ENCODE measurements around the gene MLPH. TPM values are rescaled to one million over a fixed set of nuclear protein-coding genes. Genes with fewer than 3 reads are reported as not detected.

MLPH gene
- polyA plus RNA-seq, 1 experiment: 15.6 TPM

DNA sequence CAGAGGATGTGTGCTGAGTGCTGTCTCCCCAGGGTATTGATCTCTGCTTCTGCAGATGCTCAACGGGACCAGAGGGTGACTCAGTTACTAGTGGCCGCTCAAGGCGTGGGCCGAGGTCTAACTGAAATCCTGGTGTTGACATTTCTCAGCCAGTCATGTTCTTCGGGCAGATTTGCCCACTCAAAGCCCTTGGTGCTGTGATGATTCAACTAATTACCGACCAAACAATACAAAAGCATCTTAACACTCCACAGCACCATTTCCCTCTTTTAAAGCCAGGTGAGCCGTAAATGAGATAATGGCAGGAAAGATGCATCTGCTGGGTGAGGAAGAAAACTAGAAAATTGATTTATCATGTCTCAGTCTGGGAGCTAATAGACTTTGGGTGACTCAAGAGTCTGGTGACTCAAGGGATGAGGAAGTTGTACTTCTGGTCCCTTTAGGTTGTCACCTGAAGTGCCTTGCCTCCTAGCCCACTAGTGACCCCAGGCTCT lies 46.7 kb downstream of the MLPH start:
- ChIA-PET POLR2A (interaction anchor here (0.6 kb wide), 2 partner anchors 47 to 1063 kb away, joined by 3 to 4 read pairs; no protein-coding TSS in a partner anchor), CTCF (interaction anchor here (2.1 to 5.2 kb wide), 2 partner anchors 21 to 38 kb away, joined by 10 to 39 read pairs; no protein-coding TSS in a partner anchor)
- H3K9me3 ChIP-seq (ENCODE audit: control insufficient read depth, insufficient read depth, low read length): no peaks in the 10 kb centered on the region; the same call in 1 of the 2 replicates
- no peak overlapping the region for H3K27ac ChIP-seq (ENCODE audit: low read depth, low read length)
- H3K4me3 ChIP-seq (ENCODE audit: low read depth, low read length): no peak overlapping the region
- TF ChIP-seq, protein P1, sequence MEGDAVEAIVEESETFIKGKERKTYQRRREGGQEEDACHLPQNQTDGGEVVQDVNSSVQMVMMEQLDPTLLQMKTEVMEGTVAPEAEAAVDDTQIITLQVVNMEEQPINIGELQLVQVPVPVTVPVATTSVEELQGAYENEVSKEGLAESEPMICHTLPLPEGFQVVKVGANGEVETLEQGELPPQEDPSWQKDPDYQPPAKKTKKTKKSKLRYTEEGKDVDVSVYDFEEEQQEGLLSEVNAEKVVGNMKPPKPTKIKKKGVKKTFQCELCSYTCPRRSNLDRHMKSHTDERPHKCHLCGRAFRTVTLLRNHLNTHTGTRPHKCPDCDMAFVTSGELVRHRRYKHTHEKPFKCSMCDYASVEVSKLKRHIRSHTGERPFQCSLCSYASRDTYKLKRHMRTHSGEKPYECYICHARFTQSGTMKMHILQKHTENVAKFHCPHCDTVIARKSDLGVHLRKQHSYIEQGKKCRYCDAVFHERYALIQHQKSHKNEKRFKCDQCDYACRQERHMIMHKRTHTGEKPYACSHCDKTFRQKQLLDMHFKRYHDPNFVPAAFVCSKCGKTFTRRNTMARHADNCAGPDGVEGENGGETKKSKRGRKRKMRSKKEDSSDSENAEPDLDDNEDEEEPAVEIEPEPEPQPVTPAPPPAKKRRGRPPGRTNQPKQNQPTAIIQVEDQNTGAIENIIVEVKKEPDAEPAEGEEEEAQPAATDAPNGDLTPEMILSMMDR (IDR thresholded peaks at IDR 0.05; ENCODE audit: low read depth, low read length): no peak
- no peaks in the 10 kb centered on the region for H3K27me3 ChIP-seq (ENCODE audit: control insufficient read depth, insufficient read depth, low read length)
- no peak for DNase-seq (ENCODE audit: low read depth, low spot score)

DNA sequence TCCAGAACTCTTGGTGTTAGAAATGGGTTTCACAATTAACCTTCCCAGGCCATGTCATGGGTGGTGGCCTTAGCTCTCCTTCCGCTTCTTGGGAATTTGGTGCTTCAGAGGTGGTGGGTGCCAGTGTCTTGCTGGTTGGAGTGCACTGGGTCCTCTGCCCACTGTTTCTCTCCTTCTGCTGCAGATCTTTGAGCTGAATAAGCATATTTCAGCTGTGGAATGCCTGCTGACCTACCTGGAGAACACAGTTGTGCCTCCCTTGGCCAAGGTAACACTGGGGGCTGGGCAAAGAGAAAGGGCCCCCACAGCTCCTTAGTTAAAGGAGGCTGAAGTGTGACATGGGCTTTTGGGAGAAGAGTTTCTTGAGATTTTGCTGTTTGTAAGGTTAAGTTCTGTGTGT lies 47.3 kb downstream of the MLPH start:
- H3K9me3 ChIP-seq (ENCODE audit: control insufficient read depth, insufficient read depth, low read length): no peaks in the 10 kb centered on the region; the same call in 1 of the 2 replicates
- TF ChIP-seq, protein P1 (IDR thresholded peaks at IDR 0.05; ENCODE audit: low read depth, low read length): no peak
- no peak overlapping the region for H3K27ac ChIP-seq (ENCODE audit: low read depth, low read length)
- no peak for DNase-seq (ENCODE audit: low read depth, low spot score)
- no peak overlapping the region for H3K4me3 ChIP-seq (ENCODE audit: low read depth, low read length)
- ChIA-PET POLR2A (no interaction called here), CTCF (interaction anchor here (2.1 to 5.2 kb wide), 2 partner anchors 22 to 38 kb away, joined by 10 to 39 read pairs; no protein-coding TSS in a partner anchor)
- no peaks in the 10 kb centered on the region for H3K27me3 ChIP-seq (ENCODE audit: control insufficient read depth, insufficient read depth, low read length)

DNA sequence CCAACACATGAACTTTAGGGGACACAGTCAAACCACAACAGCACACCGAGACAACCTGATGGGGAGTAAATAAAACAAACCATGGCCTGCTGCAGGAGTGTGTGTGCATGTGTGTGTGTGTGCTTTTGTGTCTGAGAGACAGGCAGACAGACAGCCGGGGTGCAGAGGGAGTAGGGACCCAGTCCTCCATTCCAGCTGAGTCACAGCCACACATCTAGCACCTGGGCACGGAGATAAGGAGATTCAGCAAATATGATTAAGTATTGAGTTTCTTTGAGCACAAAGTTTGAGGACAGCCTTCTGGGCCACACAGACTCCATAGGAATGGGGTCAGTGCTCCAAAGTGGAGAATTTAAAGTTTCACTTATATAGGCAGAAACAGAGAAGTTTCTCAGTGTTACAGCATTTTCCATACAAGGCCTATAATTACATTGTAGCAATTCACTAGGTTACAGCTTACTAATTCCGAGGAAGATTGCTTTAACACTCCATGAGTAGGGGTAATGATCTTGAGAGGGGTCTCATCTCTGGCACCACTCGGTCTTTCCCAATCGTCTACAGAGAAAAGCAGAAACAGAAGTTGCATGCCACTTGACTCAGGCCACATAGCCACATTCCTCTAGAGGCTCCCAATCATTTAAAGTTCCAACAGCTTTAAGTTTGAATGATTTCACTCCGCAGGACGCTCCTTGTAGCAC lies 48.5 kb downstream of the MLPH start:
- Histone ChIP-seq H3K9me3 (ENCODE audit: control insufficient read depth, insufficient read depth, low read length) (no peaks in the 10 kb centered on the region; the same call in 1 of the 2 replicates), H3K27me3 (ENCODE audit: control insufficient read depth, insufficient read depth, low read length) (no peaks in the 10 kb centered on the region), H3K27ac (ENCODE audit: low read depth, low read length) (no peak overlapping the region), H3K4me3 (ENCODE audit: low read depth, low read length) (no peak overlapping the region)
- POLR2A ChIA-PET: no interaction called here
- CTCF ChIA-PET: interaction anchor here (2.1 kb wide), 1 partner anchor 36 kb away, joined by 10 read pairs; no protein-coding TSS in a partner anchor
- TF ChIP-seq, protein P1 (IDR thresholded peaks at IDR 0.05; ENCODE audit: low read depth, low read length): no peak
- no peak for DNase-seq (ENCODE audit: low read depth, low spot score)

DNA sequence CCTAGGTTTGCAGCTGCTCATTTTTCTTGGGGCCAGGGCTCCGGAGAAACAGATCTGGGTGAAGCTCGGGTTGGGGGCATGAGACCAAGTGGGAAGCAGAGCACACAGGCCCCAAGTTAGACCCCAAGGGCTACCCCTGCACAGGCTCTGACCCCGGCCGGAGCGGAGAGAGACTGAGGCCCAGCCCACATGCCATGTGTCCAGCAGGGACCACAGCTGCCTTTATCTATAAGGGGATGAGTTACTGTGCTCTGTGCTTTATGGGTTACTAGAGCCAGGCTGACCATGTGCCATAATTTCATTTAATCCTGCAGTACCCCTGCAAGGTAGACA lies 49.0 kb downstream of the MLPH start:
- TF ChIP-seq, protein P1 (IDR thresholded peaks at IDR 0.05; ENCODE audit: low read depth, low read length): no peak
- no peaks in the 10 kb centered on the region for H3K27me3 ChIP-seq (ENCODE audit: control insufficient read depth, insufficient read depth, low read length)
- CTCF ChIA-PET: interaction anchor here (2.1 kb wide), 1 partner anchor 36 kb away, joined by 10 read pairs; no protein-coding TSS in a partner anchor
- no peak overlapping the region for H3K4me3 ChIP-seq (ENCODE audit: low read depth, low read length)
- no peaks in the 10 kb centered on the region; the same call in 1 of the 2 replicates for H3K9me3 ChIP-seq (ENCODE audit: control insufficient read depth, insufficient read depth, low read length)
- POLR2A ChIA-PET: no interaction called here
- no peak for DNase-seq (ENCODE audit: low read depth, low spot score)
- no peak overlapping the region for H3K27ac ChIP-seq (ENCODE audit: low read depth, low read length)

DNA sequence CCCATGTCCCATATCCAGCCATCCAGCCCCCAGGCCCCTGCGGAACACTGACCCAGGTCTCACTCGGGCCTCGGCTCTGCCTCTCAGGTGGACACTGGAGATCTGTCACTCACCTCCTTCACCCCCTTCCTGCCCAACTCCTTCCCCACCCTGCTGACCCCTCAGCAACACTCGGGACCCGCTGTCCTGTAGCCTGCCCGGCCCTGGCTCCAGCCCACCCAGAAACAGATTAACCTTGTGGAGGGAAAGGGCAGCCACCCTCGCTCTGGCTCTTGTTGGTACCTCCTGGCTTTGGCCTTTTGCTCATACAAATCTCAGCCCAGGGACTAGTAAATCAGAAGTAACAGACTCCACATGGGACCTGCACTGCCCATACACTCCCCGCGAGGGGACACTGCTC lies 49.6 kb downstream of the MLPH start:
- H3K9me3 ChIP-seq (ENCODE audit: control insufficient read depth, insufficient read depth, low read length): no peaks in the 10 kb centered on the region; the same call in 1 of the 2 replicates
- ChIA-PET POLR2A (no interaction called here), CTCF (no interaction called here)
- TF ChIP-seq, protein P1 (IDR thresholded peaks at IDR 0.05; ENCODE audit: low read depth, low read length): no peak
- no peak overlapping the region for H3K27ac ChIP-seq (ENCODE audit: low read depth, low read length)
- no peaks in the 10 kb centered on the region for H3K27me3 ChIP-seq (ENCODE audit: control insufficient read depth, insufficient read depth, low read length)
- no peak for DNase-seq (ENCODE audit: low read depth, low spot score)
- H3K4me3 ChIP-seq (ENCODE audit: low read depth, low read length): no peak overlapping the region

Measured in AG04450 (cell line).